KMS-11 (cell line): ENCODE results near the gene GRID1.

ENCODE experiments used
- H2AFZ ChIP-seq: fragments of 200-600 bp; sonication (generic); 2 replicates; pipeline ENCODE4 v1.6.1; 2016; ENCODE audit warnings: antibody characterized with exemption, mixed run types, low read depth
- H3K27ac ChIP-seq: fragments of 200-600 bp; sonication (generic); 2 replicates; pipeline ENCODE4 v1.6.1; 2016; ENCODE audit warnings: mild to moderate bottlenecking, mixed run types
- H3K27me3 ChIP-seq: fragments of 200-600 bp; sonication (generic); 2 replicates; pipeline ENCODE4 v1.6.1; 2017; ENCODE audit warnings: mild to moderate bottlenecking, low read depth, mixed run types, moderate library complexity; ENCODE audit not compliant: insufficient read depth
- H3K36me3 ChIP-seq: fragments of 200-600 bp; sonication (generic); 2 replicates; pipeline ENCODE4 v1.6.1; 2017; ENCODE audit warnings: mild to moderate bottlenecking, mixed run types; ENCODE audit not compliant: insufficient read depth
- H3K4me1 ChIP-seq: fragments of 200-600 bp; sonication (generic); 2 replicates; pipeline ENCODE4 v1.6.1; 2016; ENCODE audit warnings: mild to moderate bottlenecking, low read depth, mixed run types; ENCODE audit not compliant: poor library complexity, severe bottlenecking
- H3K4me2 ChIP-seq: fragments of 200-600 bp; sonication (generic); 2 replicates; pipeline ENCODE4 v1.7.0; 2016; ENCODE audit warnings: mild to moderate bottlenecking, mixed run types
- H3K4me3 ChIP-seq: fragments of 200-600 bp; sonication (generic); IDR thresholded peaks from 2 replicates; pipeline ENCODE4 v1.6.1; 2017; ENCODE audit warnings: low read depth, low read length, mixed read lengths; ENCODE audit not compliant: insufficient read depth
- H3K79me2 ChIP-seq: fragments of 200-600 bp; sonication (generic); 2 replicates; pipeline ENCODE4 v1.6.1; 2016; ENCODE audit warnings: low read depth, mixed run types; ENCODE audit not compliant: insufficient read depth
- H3K9ac ChIP-seq: fragments of 200-600 bp; sonication (generic); 2 replicates; pipeline ENCODE4 v1.6.1; 2016; ENCODE audit warnings: mild to moderate bottlenecking, mixed run types
- H4K20me1 ChIP-seq: fragments of 200-600 bp; sonication (generic); 2 replicates; pipeline ENCODE4 v1.6.1; 2016; ENCODE audit warnings: mild to moderate bottlenecking, mixed run types; ENCODE audit not compliant: insufficient read depth
- TF ChIP-seq, protein P1 (sequence below): fragments of 200-600 bp; sonication (generic); conservative IDR thresholded peaks from 2 replicates; pipeline ENCODE4 v1.6.1; 2017; ENCODE audit warnings: low read depth, mild to moderate bottlenecking, antibody characterized with exemption, low read length, moderate library complexity, mixed read lengths

GRID1 gene

DNA sequence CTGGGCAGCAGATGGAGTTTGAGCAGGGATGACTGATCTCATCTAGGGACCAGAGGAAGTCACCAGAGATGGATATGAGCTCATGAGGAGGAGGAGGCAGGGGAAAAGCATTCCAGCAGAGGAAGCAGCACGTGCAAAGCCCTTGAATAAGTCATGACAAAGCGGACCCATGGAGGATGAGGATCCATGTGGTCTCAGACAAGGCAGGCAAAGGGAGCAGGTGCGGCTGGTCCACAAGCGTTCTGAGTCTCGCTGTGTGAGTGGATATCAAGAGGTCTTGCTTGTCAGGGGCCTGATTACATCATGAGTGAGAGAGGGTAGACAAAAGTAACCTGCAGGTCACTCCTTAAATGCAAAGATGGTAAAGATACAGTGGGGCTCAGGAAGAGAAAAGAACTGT lies 307.6 kb downstream of the GRID1 start:
- no peaks in the 10 kb centered on the region for H3K36me3 ChIP-seq
- no peak overlapping the region for H2AFZ ChIP-seq
- no peak overlapping the region for H3K4me3 ChIP-seq
- no peak overlapping the region for H3K27ac ChIP-seq
- no peaks in the 10 kb centered on the region for H3K4me1 ChIP-seq
- no peaks in the 10 kb centered on the region for H3K27me3 ChIP-seq
- TF ChIP-seq, protein P1, sequence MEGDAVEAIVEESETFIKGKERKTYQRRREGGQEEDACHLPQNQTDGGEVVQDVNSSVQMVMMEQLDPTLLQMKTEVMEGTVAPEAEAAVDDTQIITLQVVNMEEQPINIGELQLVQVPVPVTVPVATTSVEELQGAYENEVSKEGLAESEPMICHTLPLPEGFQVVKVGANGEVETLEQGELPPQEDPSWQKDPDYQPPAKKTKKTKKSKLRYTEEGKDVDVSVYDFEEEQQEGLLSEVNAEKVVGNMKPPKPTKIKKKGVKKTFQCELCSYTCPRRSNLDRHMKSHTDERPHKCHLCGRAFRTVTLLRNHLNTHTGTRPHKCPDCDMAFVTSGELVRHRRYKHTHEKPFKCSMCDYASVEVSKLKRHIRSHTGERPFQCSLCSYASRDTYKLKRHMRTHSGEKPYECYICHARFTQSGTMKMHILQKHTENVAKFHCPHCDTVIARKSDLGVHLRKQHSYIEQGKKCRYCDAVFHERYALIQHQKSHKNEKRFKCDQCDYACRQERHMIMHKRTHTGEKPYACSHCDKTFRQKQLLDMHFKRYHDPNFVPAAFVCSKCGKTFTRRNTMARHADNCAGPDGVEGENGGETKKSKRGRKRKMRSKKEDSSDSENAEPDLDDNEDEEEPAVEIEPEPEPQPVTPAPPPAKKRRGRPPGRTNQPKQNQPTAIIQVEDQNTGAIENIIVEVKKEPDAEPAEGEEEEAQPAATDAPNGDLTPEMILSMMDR: no peak
- H3K79me2 ChIP-seq: no peaks in the 10 kb centered on the region
- no peak overlapping the region for H3K4me2 ChIP-seq
- no peaks in the 10 kb centered on the region for H4K20me1 ChIP-seq
- H3K9ac ChIP-seq: no peak overlapping the region

DNA sequence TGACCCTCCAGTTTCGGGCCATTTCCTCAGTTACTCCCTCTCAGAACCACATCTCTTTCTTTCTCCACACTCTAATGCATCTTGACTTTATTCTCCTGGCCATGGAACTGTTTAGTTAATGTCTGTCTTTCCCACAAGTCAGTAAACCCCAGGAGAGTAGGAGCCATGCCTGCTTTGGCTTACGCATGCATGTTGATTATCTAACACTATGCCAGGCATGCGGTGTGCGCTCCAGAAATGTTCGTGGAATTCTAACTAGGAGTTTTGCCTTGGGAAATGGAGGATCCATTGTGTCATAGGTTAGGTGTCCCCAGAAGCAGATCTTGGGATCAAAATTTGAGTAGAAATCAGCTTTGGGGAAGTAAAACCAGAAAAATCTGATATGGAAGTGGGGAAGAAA lies 308.9 kb downstream of the GRID1 start:
- no peak overlapping the region for H3K9ac ChIP-seq
- H3K79me2 ChIP-seq: no peaks in the 10 kb centered on the region
- TF ChIP-seq, protein P1: no peak
- no peak overlapping the region for H3K4me3 ChIP-seq
- H3K4me2 ChIP-seq: no peak overlapping the region
- no peaks in the 10 kb centered on the region for H3K36me3 ChIP-seq
- H3K4me1 ChIP-seq: no peaks in the 10 kb centered on the region
- no peaks in the 10 kb centered on the region for H4K20me1 ChIP-seq
- H3K27ac ChIP-seq: no peak overlapping the region
- H2AFZ ChIP-seq: no peak overlapping the region
- no peaks in the 10 kb centered on the region for H3K27me3 ChIP-seq

DNA sequence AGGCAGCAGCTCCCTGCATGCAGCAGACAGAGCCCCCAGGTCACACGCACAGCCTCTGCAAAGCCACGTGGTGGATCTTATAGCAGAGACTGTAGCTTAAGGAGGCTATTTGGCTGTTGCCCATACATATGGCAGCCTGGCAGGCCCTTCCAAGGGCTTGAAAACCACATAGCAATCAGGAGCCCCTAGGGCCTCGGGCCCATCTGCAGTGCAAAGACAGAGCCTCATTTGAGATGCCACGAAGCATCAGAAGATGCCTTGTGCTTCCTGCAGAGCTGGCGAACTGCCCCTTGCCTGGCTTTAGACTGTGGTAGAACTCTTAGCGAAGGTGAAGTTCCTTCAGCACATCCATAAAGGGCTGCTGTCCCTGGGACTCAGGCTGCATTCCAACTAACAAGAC lies 309.9 kb downstream of the GRID1 start:
- Histone ChIP-seq H3K36me3 (no peaks in the 10 kb centered on the region), H3K27ac (no peak overlapping the region)
- TF ChIP-seq, protein P1: no peak

DNA sequence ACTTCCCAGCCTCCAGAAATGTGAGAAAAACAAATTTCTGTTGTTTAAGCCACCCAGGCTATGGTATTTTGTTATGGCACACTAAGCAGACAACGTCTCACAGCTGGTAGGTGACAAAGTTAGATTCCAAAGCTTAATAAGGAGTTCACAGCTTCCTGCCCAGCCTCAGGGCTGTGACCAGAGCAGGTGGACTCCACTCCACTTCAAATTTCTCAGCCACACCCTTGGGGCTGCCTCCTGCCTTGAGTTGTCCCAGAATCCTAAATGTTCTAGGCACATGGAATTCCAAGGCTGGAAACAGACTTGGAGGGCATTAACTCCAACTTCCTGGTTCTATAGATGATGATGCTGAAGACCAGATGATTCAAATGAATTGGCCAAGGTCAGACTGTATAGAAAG lies 310.7 kb downstream of the GRID1 start:
- no peaks in the 10 kb centered on the region for H3K4me1 ChIP-seq
- no peak overlapping the region for H2AFZ ChIP-seq
- H3K79me2 ChIP-seq: no peaks in the 10 kb centered on the region
- H3K4me3 ChIP-seq: no peak overlapping the region
- H3K27me3 ChIP-seq: no peaks in the 10 kb centered on the region
- TF ChIP-seq, protein P1: no peak
- H3K27ac ChIP-seq: no peak overlapping the region
- H4K20me1 ChIP-seq: no peaks in the 10 kb centered on the region
- no peak overlapping the region for H3K4me2 ChIP-seq
- no peaks in the 10 kb centered on the region for H3K36me3 ChIP-seq
- no peak overlapping the region for H3K9ac ChIP-seq

More for the DNA sequence above, 309.9 kb downstream of the GRID1 start:
- Histone ChIP-seq H3K79me2 (no peaks in the 10 kb centered on the region), H3K4me2 (no peak overlapping the region), H3K27me3 (no peaks in the 10 kb centered on the region), H3K4me1 (no peaks in the 10 kb centered on the region), H4K20me1 (no peaks in the 10 kb centered on the region), H3K4me3 (no peak overlapping the region), H2AFZ (no peak overlapping the region), H3K9ac (no peak overlapping the region)
